GM18507 (cell line): ENCODE results near the gene RAB11A.

Experiments
- DNase-seq: peaks from one replicate; pipeline ENCODE4 v3.0.0; 2011; ENCODE audit warnings: low read depth; ENCODE audit not compliant: insufficient read length; ENCODE audit errors: extremely low spot score
- FAIRE-seq: peaks from 2 replicates; lab custom pipeline; 2011; peaks lifted over from hg19 to GRCh38; lab: Jason Lieb, UNC

Gene RAB11A

GRCh38 chr15:65914386-65914785 lies 45.1 kb downstream of the RAB11A start:
- FAIRE-seq: no peak
- DNase-seq: no peak

DNA sequence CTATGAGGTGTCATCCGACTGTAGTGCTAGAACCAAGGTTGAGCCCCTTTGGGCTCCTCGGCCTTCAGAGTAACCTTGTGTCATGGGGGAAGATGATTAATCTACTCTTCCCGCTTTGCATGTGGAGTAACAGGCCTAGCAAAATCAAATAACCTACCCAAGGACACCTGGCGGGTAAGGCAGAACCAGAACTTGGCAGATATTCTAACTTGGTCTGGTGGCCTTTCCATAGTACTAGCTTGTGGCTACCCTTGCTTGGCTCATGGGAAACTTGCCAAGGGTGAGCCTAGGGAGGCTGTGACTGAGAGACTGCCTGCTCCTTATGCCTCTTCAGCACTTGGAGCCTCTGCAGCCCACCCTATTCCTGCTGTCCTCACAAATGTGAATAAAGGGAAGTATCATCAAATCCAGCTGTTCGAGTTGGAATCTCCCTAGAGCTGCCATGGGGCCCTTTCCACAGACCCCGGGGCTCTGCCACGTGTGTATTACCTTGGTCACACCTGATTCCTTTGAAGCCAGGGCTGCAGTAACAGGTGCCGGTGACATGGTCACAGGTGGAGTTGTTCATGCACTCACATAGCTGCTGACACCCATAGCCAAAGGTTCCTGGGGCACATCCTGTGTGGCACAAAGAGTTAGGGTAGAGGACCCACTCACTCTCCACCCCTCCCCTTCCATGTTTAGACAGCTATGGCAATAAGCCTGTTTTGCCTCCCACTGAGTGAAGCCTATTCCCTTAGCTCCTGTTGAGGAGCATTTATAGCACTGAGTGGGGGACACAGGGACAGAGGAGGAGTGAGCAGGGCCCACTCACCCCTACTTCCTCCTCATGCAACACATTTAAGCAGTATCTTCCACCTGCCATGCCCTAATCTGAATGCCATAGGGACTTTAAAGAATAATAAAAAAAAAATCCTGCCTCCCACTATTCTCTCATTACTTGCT lies 46.0 kb downstream of the RAB11A start:
- DNase-seq (no peak), FAIRE-seq (no peak)

- DNase-seq (no peak), FAIRE-seq (no peak)
Measured at GRCh38 chr15:65916041-65916663, 46.9 kb downstream of the RAB11A start.

DNA sequence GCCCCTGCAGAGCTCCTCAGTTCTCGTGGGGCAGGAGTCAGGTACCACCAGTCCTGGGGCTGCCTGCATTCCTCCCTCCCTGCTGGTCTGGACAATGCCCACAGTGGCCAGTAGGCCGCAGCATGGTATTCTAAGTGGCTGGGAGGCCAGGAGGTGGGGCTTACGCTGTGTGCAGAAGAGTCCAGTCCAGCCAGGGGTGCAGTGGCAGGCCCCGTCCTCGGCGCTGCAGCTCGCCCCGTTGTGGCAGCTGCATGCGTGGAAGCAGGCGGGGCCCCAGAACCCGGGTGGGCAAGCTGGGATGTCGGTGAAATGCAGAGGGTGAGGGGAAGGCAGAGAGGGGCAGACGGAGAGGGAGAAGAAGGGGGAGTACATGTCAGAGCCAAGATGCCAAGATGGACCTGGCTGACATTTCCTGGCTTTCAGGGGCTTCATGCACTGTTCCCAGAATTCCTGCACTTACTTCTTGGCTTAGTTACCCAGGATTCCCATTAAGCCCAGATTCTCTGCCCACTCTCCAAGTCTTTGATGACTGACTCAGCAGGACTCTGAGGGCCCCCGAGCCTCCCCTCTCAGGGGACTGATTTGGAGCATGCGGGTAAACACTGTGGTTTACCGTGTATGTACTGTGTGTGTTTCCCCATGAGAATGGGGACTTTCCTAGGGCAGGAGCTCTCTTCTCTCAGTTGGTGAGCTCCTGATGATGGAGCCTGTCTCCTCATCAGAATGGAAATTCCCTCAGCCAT lies 47.5 kb downstream of the RAB11A start:
- FAIRE-seq: peak; percentile 92
- peak; percentile 58 for DNase-seq

DNA sequence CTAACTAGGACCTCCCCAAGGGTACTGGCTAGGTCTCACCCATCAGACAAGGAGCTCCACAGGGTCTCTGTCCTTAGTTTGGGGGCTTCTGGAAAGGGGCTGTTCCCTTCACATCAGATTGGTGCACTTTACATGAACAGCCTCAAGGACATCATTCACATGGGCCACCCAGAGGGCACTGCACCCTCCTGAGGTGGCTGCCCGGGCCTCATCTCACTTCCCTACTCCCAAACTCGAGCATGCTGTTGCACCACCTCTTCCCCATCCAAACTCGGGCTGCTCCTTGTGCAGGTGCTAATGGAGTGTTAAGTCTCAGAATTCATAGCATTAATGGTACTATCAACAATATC lies 48.1 kb downstream of the RAB11A start:
- FAIRE-seq (no peak), DNase-seq (no peak)

DNA sequence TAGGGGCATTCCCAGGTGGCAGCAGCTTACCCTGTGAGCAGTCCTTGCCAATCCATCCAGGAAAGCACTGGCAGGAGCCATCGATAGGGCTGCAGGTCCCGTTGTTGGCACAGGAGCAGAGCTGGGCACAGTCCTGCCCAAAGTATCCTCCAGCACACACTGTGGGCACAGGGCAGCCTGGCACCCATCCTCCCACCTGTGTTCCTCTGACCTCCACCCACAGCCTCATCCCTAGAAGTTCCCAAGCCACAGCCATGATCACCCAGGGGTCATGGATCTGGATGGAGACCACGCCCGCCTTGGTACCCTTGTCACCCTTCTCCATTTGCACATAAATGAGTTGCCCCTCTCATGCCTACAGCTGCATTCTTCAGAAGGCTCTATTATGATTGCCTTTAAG lies 48.6 kb downstream of the RAB11A start:
- DNase-seq (no peak), FAIRE-seq (no peak)

- FAIRE-seq (peak; percentile 65), DNase-seq (no peak)
Measured at GRCh38 chr15:65918357-65918920, 49.1 kb downstream of the RAB11A start.

GRCh38 chr15:65918945-65919344 lies 49.7 kb downstream of the RAB11A start:
- DNase-seq (no peak), FAIRE-seq (peak; percentile 49)

DNA sequence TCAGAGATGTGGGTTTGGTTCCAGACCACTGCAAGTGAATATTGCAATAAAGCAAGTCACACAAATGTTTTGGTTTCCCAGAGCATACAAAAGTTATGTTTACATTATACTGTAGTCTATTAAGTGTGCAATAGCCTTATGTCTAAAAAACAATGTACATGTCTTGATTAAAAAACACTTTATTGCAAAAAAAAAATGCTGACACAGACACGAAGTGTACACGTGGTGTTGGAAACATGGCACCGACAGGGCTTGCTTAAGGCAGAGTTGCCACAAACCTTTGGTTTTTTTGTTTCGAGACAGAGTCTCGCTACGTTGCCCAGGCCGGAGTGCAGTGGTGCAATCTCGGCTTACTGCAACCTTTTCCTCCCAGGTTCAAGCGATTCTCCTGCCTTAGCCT lies 50.1 kb downstream of the RAB11A start:
- DNase-seq: no peak
- FAIRE-seq: no peak

DNA sequence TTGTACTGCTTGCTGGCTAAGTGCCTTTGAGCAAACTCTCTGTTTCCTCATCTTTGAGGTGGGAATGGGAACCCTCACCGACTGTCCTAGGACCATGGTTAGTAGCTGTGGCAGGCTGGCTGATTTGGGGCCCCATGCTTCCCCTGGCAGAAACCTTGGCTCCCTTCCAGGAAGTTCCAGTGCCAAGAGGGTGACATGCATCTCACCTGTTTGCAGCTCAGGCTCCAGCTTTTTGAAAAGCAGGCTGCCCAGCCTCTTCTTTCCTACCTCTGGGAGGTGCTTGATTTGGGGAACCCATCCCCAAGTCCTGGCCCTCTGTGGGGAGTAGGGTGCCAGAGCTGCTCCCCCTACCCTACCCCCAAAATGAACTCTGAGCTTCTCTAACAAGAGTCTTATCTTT lies 50.8 kb downstream of the RAB11A start:
- no peak for DNase-seq
- FAIRE-seq: peak; percentile 9

DNA sequence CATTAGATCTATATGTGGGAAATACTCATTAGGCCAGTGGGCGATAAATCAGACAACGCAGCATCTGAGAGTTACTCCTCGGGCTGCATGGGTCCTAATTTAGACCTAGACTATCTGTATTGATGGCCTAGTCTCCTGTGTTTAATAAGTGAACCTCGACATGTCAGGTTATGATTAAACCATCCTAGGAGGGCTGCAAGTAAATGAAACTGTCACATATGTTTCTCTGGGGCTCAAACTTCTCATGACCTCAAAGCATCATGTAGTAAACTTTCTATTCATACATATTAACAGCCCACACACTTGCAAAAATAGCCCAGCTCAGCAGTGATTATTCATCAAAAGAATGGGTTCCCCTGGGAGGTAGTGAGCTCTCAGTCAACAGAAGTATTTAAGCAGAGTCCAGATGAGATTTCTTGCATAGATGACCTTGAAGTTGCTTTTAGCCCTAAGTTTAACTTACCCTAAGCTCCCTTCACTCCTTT lies 51.6 kb downstream of the RAB11A start:
- FAIRE-seq: peak; percentile 99
- peak; percentile 50 for DNase-seq

- no peak for DNase-seq
- FAIRE-seq: peak; percentile 80
Measured at GRCh38 chr15:65921780-65922179, 52.5 kb downstream of the RAB11A start.

- no peak for FAIRE-seq
- no peak for DNase-seq
Measured at GRCh38 chr15:65922621-65923020, 53.3 kb downstream of the RAB11A start.

DNA sequence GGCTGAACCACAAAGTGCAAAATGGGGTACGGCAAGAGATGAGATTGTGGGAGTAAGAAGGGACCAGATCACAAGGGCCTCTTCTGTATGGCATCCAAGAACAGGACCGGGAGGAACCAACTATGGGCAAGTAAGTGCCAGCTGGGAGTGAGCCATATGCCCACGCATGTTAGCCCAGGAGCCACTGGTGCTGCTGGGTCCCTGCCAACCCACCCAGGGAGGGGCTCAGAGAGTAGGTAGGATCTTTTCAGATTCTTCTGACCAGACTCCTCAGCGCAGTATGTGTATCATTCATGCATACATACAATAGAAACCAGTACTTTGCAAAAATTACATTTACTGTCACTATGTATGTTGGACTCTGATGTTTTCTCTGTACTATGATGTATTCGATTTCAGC lies 54.0 kb downstream of the RAB11A start:
- DNase-seq: no peak
- no peak for FAIRE-seq

DNA sequence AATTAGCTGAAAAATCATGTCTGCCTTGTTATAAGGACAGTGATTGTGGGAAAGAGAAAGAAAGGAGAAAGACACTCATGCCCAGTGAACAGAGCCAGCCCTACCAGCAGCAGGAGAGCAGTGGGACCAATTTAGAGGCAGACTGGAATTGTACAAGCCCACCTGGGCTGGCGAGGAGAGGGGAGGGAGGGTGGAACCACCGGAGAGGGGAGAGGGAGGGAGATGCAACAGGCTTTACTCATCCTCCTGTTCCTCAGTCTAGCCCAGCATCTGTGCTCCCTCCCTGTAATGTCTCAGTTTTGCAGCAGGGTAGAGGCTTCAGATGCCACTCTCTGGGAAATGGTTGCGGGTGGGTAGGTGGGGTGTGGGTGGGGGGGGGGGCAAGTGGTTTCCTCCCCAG lies 54.7 kb downstream of the RAB11A start:
- FAIRE-seq (no peak), DNase-seq (no peak)

DNA sequence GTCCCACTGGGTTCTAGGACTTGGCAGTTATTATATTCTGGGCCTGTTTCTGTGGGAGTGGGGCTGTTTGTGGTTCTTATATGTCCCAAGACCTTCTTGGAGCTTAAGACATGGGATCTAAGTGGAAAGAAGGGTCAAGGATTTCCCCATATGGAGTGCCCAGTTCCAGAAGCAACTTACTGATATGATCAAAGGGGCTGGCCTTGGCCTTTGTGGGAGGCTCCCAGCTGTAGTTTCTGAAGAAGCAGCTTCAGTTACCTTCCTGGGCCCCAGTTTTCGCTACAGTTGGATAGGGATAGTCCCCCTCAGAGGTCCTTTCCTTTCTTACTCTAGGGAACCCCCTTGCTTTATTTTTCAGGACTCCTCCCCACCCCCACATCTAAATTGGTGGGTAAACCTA lies 56.0 kb downstream of the RAB11A start:
- no peak for DNase-seq
- no peak for FAIRE-seq

DNA sequence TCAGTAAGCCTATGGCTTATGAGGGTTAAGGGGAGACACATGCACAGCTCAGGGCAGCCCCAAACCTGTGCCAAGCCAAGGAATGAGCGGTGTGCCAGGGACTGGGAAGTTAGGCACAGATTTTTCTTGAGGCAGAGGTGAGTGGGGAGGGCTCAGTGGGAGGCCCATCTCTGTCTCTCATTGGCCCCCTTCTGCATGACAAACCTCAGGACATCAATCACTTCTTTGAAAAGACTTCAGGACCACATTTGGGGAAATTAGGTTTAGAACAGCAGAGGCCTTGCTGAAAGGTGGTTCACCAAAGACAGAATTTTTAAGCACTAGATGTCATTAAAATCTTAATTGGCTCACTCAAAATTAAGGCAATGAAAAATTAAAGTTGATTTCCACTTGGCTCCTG lies 57.2 kb downstream of the RAB11A start:
- DNase-seq (no peak), FAIRE-seq (no peak)

DNA sequence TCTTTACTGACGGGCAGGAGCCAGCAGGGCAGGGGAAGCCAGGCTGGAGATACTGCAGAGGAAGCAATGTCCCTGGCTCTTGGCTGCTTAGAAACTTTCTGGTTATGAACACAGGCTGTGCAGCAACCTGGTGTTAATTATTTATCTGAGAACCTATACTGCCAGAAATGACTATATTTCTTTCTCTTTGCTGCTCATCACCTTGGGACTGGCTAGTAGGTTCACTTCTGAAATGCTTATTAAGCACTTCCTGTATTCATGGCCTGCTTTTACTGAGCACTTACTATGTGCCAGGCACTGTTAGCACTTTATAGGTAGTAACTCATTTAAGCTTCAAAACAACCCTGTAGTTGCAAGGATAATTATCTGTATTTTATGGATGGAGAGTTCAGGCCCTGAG lies 57.6 kb downstream of the RAB11A start:
- FAIRE-seq (peak; percentile 93), DNase-seq (peak; percentile 48)

GRCh38 chr15:65927545-65927944 lies 58.3 kb downstream of the RAB11A start:
- no peak for DNase-seq
- FAIRE-seq: no peak

GRCh38 chr15:65929573-65929972 lies 60.3 kb downstream of the RAB11A start:
- no peak for DNase-seq
- no peak for FAIRE-seq
